Astrocyte (in vitro differentiated cells and primary cell): ENCODE measurements around the gene CNTN6.

ENCODE experiments used
- EZH2 ChIP-seq: IDR thresholded peaks from 2 replicates; pipeline ENCODE4 v1.6.1; 2012; ENCODE audit warnings: mild to moderate bottlenecking, low read length, inconsistent platforms; ENCODE audit not compliant: insufficient read depth
- TF ChIP-seq, protein P1 (sequence below): IDR thresholded peaks from 2 replicates; pipeline ENCODE4 v1.5.1; 2011; ENCODE audit warnings: low read depth, mild to moderate bottlenecking, inconsistent platforms, low read length, moderate library complexity; ENCODE audit not compliant: insufficient read depth

DNA sequence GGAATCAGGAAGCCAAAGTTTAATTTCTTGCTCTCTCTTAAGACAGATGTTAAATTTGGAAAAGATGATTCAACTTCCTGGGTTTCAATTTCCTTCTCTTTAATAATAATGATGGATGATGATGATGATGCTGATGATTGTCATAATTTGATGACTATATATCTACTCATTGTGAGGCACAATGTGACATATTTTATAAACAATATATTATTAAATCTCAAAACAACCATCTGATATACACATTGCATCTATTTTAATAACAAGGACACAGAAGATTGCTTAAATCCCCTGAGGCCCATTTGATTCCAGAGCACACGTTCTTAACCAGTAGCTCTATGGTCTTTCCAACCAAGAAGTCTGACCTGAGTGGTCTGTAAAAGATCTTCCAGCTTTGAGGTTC is 124.0 kb downstream of the CNTN6 start:
- TF ChIP-seq, protein P1, sequence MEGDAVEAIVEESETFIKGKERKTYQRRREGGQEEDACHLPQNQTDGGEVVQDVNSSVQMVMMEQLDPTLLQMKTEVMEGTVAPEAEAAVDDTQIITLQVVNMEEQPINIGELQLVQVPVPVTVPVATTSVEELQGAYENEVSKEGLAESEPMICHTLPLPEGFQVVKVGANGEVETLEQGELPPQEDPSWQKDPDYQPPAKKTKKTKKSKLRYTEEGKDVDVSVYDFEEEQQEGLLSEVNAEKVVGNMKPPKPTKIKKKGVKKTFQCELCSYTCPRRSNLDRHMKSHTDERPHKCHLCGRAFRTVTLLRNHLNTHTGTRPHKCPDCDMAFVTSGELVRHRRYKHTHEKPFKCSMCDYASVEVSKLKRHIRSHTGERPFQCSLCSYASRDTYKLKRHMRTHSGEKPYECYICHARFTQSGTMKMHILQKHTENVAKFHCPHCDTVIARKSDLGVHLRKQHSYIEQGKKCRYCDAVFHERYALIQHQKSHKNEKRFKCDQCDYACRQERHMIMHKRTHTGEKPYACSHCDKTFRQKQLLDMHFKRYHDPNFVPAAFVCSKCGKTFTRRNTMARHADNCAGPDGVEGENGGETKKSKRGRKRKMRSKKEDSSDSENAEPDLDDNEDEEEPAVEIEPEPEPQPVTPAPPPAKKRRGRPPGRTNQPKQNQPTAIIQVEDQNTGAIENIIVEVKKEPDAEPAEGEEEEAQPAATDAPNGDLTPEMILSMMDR, result no peak
- TF ChIP-seq EZH2, result no peak
